Testis (tissue), 3 donors: ENCODE measurements around the gene ZNF654. TPM values are rescaled to one million over a fixed set of nuclear protein-coding genes. Genes with fewer than 3 reads are reported as not detected.

Experiments
- DNase-seq: peaks from one replicate; pipeline ENCODE4 v3.0.0-alpha.2; 2019
- H3K27ac ChIP-seq, 2 donors: fragments of 200-600 bp; sonication (generic); one replicate each; pipeline ENCODE4 v1.5.1; 2019
- H3K27me3 ChIP-seq: fragments of 200-600 bp; sonication (generic); one replicate; pipeline ENCODE4 v1.5.1; 2019
- H3K36me3 ChIP-seq: fragments of 200-600 bp; sonication (generic); one replicate; pipeline ENCODE4 v1.5.1; 2017; ENCODE audit warnings: low read depth; ENCODE audit errors: missing control alignments
- H3K4me1 ChIP-seq: fragments of 200-600 bp; sonication (generic); one replicate; pipeline ENCODE4 v1.5.1; 2019
- H3K4me3 ChIP-seq, 2 donors: fragments of 200-600 bp; sonication (generic); one replicate each; pipeline ENCODE4 v1.5.1; 2017 to 2019
- H3K9me3 ChIP-seq: fragments of 200-600 bp; sonication (generic); one replicate; pipeline ENCODE4 v1.5.1; 2017
- CTCF ChIP-seq, 3 experiments: fragments of 450-650 bp in 2 of 3; fragments of 200-600 bp in 1 of 3; sonication (generic) in 1 of 3; IDR thresholded peaks; one replicate each; pipeline ENCODE4 v1.5.1; 2016 to 2019; ENCODE audit warnings: antibody characterized with exemption in 3 of 3, mild to moderate bottlenecking in 2 of 3, moderate library complexity in 1 of 3
- POLR2A ChIP-seq: fragments of 450-650 bp; IDR thresholded peaks from one replicate; pipeline ENCODE4 v1.6.1; 2017; ENCODE audit warnings: antibody characterized with exemption, mild to moderate bottlenecking, moderate library complexity
- WGBS, 2 donors: methylation state at CpG; one replicate each; pipeline ENCODE4 v1.1.5; 2018; 5-methylcytosine and 5-hydroxymethylcytosine counted together
- intact Hi-C: fragments of 100-400 bp; cut with DNase I; formaldehyde crosslinking; loops from one replicate; pipeline ENCODE4 v1.15.1; 2023; ENCODE audit warnings: low total_unique reads
- polyA plus RNA-seq: library from polyadenylated mRNA; stranded (reverse); fragments of 350-450 nt; fragmentation: Illumina TruSeq; extraction: RNeasy Lipid Tissue Mini Kit (QIAGEN cat#74804); gene quantifications from one replicate; pipeline ENCODE4 v1.2.3, GENCODE V29; 2014; ENCODE audit warnings: low read depth, low replicate concordance; ENCODE audit not compliant: insufficient read depth
- total RNA-seq, 2 donors: library from RNA; depleted of rRNA; stranded (reverse); fragments of >200 nt; gene quantifications; one replicate each; pipeline ENCODE4 v1.2.3, GENCODE V29; 2016

Gene ZNF654
- total and polyA plus RNA-seq, 3 donors from 2014 or later = 11.3 to 19.6 (median 17.0) TPM

GRCh38 chr3:88092270-88092669 lies 33.2 kb downstream of the ZNF654 start:
- DNase-seq = no peak
- Histone ChIP-seq H3K4me1 (no peaks in the 10 kb centered on the region), H3K36me3 (no peaks in the 10 kb centered on the region), H3K4me3 (no peak overlapping the region), H3K9me3 (no peaks in the 10 kb centered on the region), H3K27me3 (no peaks in the 10 kb centered on the region), H3K27ac (no peak overlapping the region)
- intact Hi-C loops = no loop called here
- TF ChIP-seq CTCF (IDR thresholded peaks at IDR 0.05) = no peak
- TF ChIP-seq POLR2A = no peak

- no peak for DNase-seq
- H3K27me3 ChIP-seq = no peaks in the 10 kb centered on the region
- H3K27ac ChIP-seq = no peak overlapping the region
- no peaks in the 10 kb centered on the region for H3K36me3 ChIP-seq
- H3K4me3 ChIP-seq = no peak overlapping the region
- no peaks in the 10 kb centered on the region for H3K9me3 ChIP-seq
- intact Hi-C loops = no loop called here
- TF ChIP-seq POLR2A (no peak), CTCF (IDR thresholded peaks at IDR 0.05) (no peak)
- WGBS, 2 donors = 91 to 96% methylated on average over 1 of the region's 1 CpG
- no peaks in the 10 kb centered on the region for H3K4me1 ChIP-seq
These were observed 34.2 kb downstream of the ZNF654 start for GRCh38 chr3:88093266-88093665.

- Histone ChIP-seq H3K4me3 (no peak overlapping the region), H3K36me3 (no peaks in the 10 kb centered on the region), H3K9me3 (no peaks in the 10 kb centered on the region), H3K4me1 (no peaks in the 10 kb centered on the region), H3K27ac (no peak overlapping the region), H3K27me3 (no peaks in the 10 kb centered on the region)
- DNase-seq = no peak
- TF ChIP-seq CTCF (IDR thresholded peaks at IDR 0.05) (no peak), POLR2A (no peak)
- 94 to 95% methylated on average over 1 of the region's 1 CpG for WGBS, 2 donors
- intact Hi-C loops = no loop called here
These were observed 42.1 kb downstream of the ZNF654 start for GRCh38 chr3:88101142-88101541.

- no peak for TF ChIP-seq CTCF (IDR thresholded peaks at IDR 0.05)
- Histone ChIP-seq H3K36me3 (no peaks in the 10 kb centered on the region), H3K27me3 (no peaks in the 10 kb centered on the region), H3K27ac (no peak overlapping the region), H3K4me1 (no peaks in the 10 kb centered on the region), H3K9me3 (no peaks in the 10 kb centered on the region), H3K4me3 (no peak overlapping the region)
- DNase-seq = no peak
- intact Hi-C loops = no loop called here
These were observed 46.3 kb downstream of the ZNF654 start for GRCh38 chr3:88105325-88105724.

GRCh38 chr3:88112289-88112688 lies 53.2 kb downstream of the ZNF654 start:
- intact Hi-C loops = no loop called here
- WGBS, 2 donors = 88 to 98% methylated on average over 1 of the region's 1 CpG
- no peak for DNase-seq
- Histone ChIP-seq H3K27me3 (no peaks in the 10 kb centered on the region), H3K36me3 (no peaks in the 10 kb centered on the region), H3K4me1 (no peaks in the 10 kb centered on the region), H3K9me3 (no peaks in the 10 kb centered on the region), H3K27ac (no peak overlapping the region), H3K4me3 (no peak overlapping the region)
- TF ChIP-seq CTCF (IDR thresholded peaks at IDR 0.05) = no peak
